HCT116 (cell line): ENCODE data around the gene PTTG1IP. TPM values are rescaled to one million over a fixed set of nuclear protein-coding genes. Genes with fewer than 3 reads are reported as not detected.

Experiments used
- ATAC-seq: fragments of 200-7000 bp; cut with Tn5 transposase; 2 replicates; pipeline ENCODE4 v1.9.1; 2020; ENCODE audit warnings: mild to moderate bottlenecking, moderate library complexity
- BruUV-seq: library from RNA; stranded (reverse); fragments of 400-500 nt; replicated peaks from 2 replicates; lab custom pipeline; 2021; lab: Mats Ljungman, UMichigan
- CTCF ChIA-PET: fragments of 300-600 bp; sonication (Branson Sonifier 250); formaldehyde crosslinking; loops from one replicate; lab custom pipeline; 2021; ENCODE audit warnings: antibody characterized with exemption; lab: Charles Lee
- POLR2A ChIA-PET: fragments of 300-600, 350-600 bp; sonication (Branson Sonifier 250); formaldehyde crosslinking; loops from one replicate; lab custom pipeline; 2021; ENCODE audit warnings: antibody characterized with exemption; lab: Charles Lee
- RAD21 ChIA-PET, 2 experiments: fragments of 300-600 bp; sonication (Branson Sonifier 250); formaldehyde crosslinking; loops; one replicate each; lab custom pipeline; 2023; ENCODE audit warnings: low total read pairs in 2 of 2; ENCODE audit not compliant: uncharacterized antibody in 2 of 2, unreplicated experiment in 2 of 2, low non-redundant PET in 1 of 2; lab: Charles Lee
- DNase-seq: peaks from one replicate; pipeline ENCODE4 v3.0.0-alpha.2; 2010; ENCODE audit warnings: low read depth, low spot score
- H2AFZ ChIP-seq: fragments of 200-600 bp; shearing (Covaris generic), sonication (generic); 2 replicates; pipeline ENCODE4 v1.6.1; 2017; ENCODE audit warnings: low read depth, mixed run types, mixed read lengths, antibody characterized with exemption, low read length; ENCODE audit not compliant: poor library complexity, severe bottlenecking
- H3K27ac ChIP-seq: 2 replicates; pipeline ENCODE4 v1.5.1; 2012; ENCODE audit warnings: low read depth, low read length
- H3K27me3 ChIP-seq: fragments of 200-600 bp; sonication (generic); 2 replicates; pipeline ENCODE4 v1.6.1; 2016; ENCODE audit warnings: mixed run types, low read length, mixed read lengths; ENCODE audit not compliant: insufficient read depth
- H3K36me3 ChIP-seq, 2 experiments: fragments of 200-500 bp in 1 of 2; fragments of 200-600 bp in 1 of 2; sonication (Bioruptor generic) in 1 of 2; sonication (generic) in 1 of 2; 2 replicates each; pipeline versions ENCODE4 v1.5.1 to v1.6.1; 2014 to 2016; ENCODE audit warnings: low read length in 2 of 2, inconsistent platforms in 1 of 2, mixed read lengths in 1 of 2, mixed run types in 1 of 2; ENCODE audit not compliant: insufficient read depth in 2 of 2, control insufficient read depth in 1 of 2
- H3K4me1 ChIP-seq, 2 experiments: fragments of 200-600 bp in 1 of 2; sonication (generic) in 1 of 2; 2 replicates each; pipeline versions ENCODE4 v1.5.1 to v1.6.1; 2012 to 2017; ENCODE audit warnings: low read length in 2 of 2, inconsistent platforms in 1 of 2, mild to moderate bottlenecking in 1 of 2, mixed read lengths in 1 of 2, mixed run types in 1 of 2, moderate library complexity in 1 of 2; ENCODE audit not compliant: insufficient read depth in 2 of 2, control insufficient read depth in 1 of 2
- H3K4me2 ChIP-seq: fragments of 200-600 bp; sonication (generic); 2 replicates; pipeline ENCODE4 v1.6.1; 2017; ENCODE audit warnings: mixed run types, low read length, mixed read lengths
- H3K4me3 ChIP-seq, 2 experiments: fragments of 200-600 bp in 1 of 2; sonication (generic) in 1 of 2; replicated peaks in 1 of 2; 2 replicates each; pipeline ENCODE4 v1.5.1; 2011 to 2016; ENCODE audit warnings: low read length in 2 of 2, control low read depth in 1 of 2, low read depth in 1 of 2, mild to moderate bottlenecking in 1 of 2, mixed read lengths in 1 of 2, mixed run types in 1 of 2
- H3K79me2 ChIP-seq: fragments of 200-600 bp; sonication (generic); 2 replicates; pipeline ENCODE4 v1.6.1; 2017; ENCODE audit warnings: mild to moderate bottlenecking, mixed run types, low read length, moderate library complexity, mixed read lengths; ENCODE audit not compliant: insufficient read depth
- H3K9ac ChIP-seq: fragments of 200-600 bp; sonication (generic); 2 replicates; pipeline ENCODE4 v1.6.1; 2016; ENCODE audit warnings: low read length, mixed read lengths
- H3K9me2 ChIP-seq: fragments of 200-600 bp; sonication (generic), shearing (Covaris generic); 2 replicates; pipeline ENCODE4 v1.6.1; 2017; ENCODE audit warnings: mixed run types, mild to moderate bottlenecking, moderate library complexity; ENCODE audit not compliant: insufficient read depth
- H3K9me3 ChIP-seq, 2 experiments: fragments of 200-500 bp in 1 of 2; fragments of 200-600 bp in 1 of 2; sonication (Bioruptor generic) in 1 of 2; sonication (generic) in 1 of 2; 2 replicates each; pipeline ENCODE4 v1.6.1; 2014 to 2017; ENCODE audit warnings: low read length in 2 of 2, mixed read lengths in 2 of 2, inconsistent platforms in 1 of 2, low read depth in 1 of 2, mild to moderate bottlenecking in 1 of 2, mixed run types in 1 of 2, moderate library complexity in 1 of 2; ENCODE audit not compliant: control insufficient read depth in 1 of 2, insufficient read depth in 1 of 2
- H4K20me1 ChIP-seq: fragments of 200-600 bp; sonication (generic), shearing (Covaris generic); 2 replicates; pipeline ENCODE4 v1.6.1; 2017; ENCODE audit warnings: mixed run types, mild to moderate bottlenecking, moderate library complexity; ENCODE audit not compliant: insufficient read depth
- ATF3 ChIP-seq: IDR thresholded peaks from 2 replicates; pipeline ENCODE4 v1.6.1; 2012
- CBX3 ChIP-seq: IDR thresholded peaks from 2 replicates; pipeline ENCODE4 v1.6.1; 2012; ENCODE audit warnings: low read depth
- CTCF ChIP-seq, 3 experiments: fragments of 200-600 bp in 1 of 3; sonication (generic) in 1 of 3; IDR thresholded peaks in 2 of 3; conservative IDR thresholded peaks in 1 of 3; 2 replicates each; pipeline ENCODE4 v1.5.1; 2012 to 2017; ENCODE audit warnings: low read depth in 2 of 3, low read length in 2 of 3, antibody characterized with exemption in 1 of 3, borderline replicate concordance in 1 of 3, control low read depth in 1 of 3, mild to moderate bottlenecking in 1 of 3, mixed read lengths in 1 of 3, mixed run types in 1 of 3, moderate library complexity in 1 of 3; ENCODE audit not compliant: insufficient read depth in 1 of 3
- EGR1 ChIP-seq: IDR thresholded peaks from 2 replicates; pipeline ENCODE4 v1.6.1; 2012; ENCODE audit warnings: low read depth
- EZH2 ChIP-seq: fragments of 200-600 bp; sonication (generic); IDR thresholded peaks from 2 replicates; pipeline ENCODE4 v1.6.1; 2017; ENCODE audit warnings: antibody characterized with exemption, mixed run types
- EZH2phosphoT487 ChIP-seq: fragments of 200-600 bp; IDR thresholded peaks from 2 replicates; pipeline ENCODE4 v1.6.1; 2018; ENCODE audit warnings: antibody characterized with exemption, borderline replicate concordance
- JUND ChIP-seq: IDR thresholded peaks from 2 replicates; pipeline ENCODE4 v1.6.1; 2012
- MAX ChIP-seq: IDR thresholded peaks from 2 replicates; pipeline ENCODE4 v1.6.1; 2012
- RAD21 ChIP-seq: IDR thresholded peaks from 2 replicates; pipeline ENCODE4 v1.6.1; 2012; ENCODE audit warnings: low read depth, mild to moderate bottlenecking
- TCF7L2 ChIP-seq: IDR thresholded peaks from 2 replicates; pipeline ENCODE4 v1.7.0; 2011; ENCODE audit warnings: borderline replicate concordance, inconsistent platforms; ENCODE audit not compliant: insufficient read depth, insufficient read length; ENCODE audit errors: extremely low read depth
- ZBTB33 ChIP-seq: IDR thresholded peaks from 2 replicates; pipeline ENCODE4 v1.6.1; 2011; ENCODE audit warnings: mild to moderate bottlenecking, low read length, moderate library complexity; ENCODE audit not compliant: insufficient replicate concordance; ENCODE audit errors: extremely low read depth
- ZFX ChIP-seq: fragments of 450-650 bp; IDR thresholded peaks from 2 replicates; pipeline ENCODE4 v1.6.1; 2017
- ZNF274 ChIP-seq: fragments of 200-500 bp; sonication (Bioruptor generic); IDR thresholded peaks from 2 replicates; pipeline ENCODE4 v1.6.1; 2014; ENCODE audit warnings: mild to moderate bottlenecking, low read depth, low read length, inconsistent platforms
- intact Hi-C: fragments of 100-400 bp; cut with micrococcal nuclease; formaldehyde crosslinking; loops from 2 replicates; pipeline ENCODE4 v1.10.0; 2022
- total RNA-seq: library from RNA; stranded (reverse); gene quantifications from one replicate; pipeline ENCODE4 v1.2.1, GENCODE V29; 2021; ENCODE audit not compliant: unreplicated experiment

Gene PTTG1IP
- total RNA-seq, 1 experiment from 2014 or later, result 83.4 TPM

- DNase-seq, result no peak
These were observed 1.8 kb downstream of the PTTG1IP start for GRCh38 chr21:44871576-44872269.

More at GRCh38 chr21:44871576-44872269, 1.8 kb downstream of the PTTG1IP start:
- POLR2A ChIA-PET, result no interaction called here
- Histone ChIP-seq H2AFZ (no peak overlapping the region), H3K9me3 (no peaks in the 10 kb centered on the region), H3K4me3 (peak overlapping the region; percentile 84), H3K4me1 (peaks cover 47 to 67% of the 10 kb centered on the region in 2 experiments), H3K36me3 (no peaks in the 10 kb centered on the region; a peak in 1 of 4 replicates), H3K9ac (peak overlapping the region; percentile 79), H3K27ac (peak overlapping the region; percentile 69), H3K4me2 (peak overlapping the region; percentile 97), H3K27me3 (no peaks in the 10 kb centered on the region), H3K79me2 (peaks cover 61% of the 10 kb centered on the region), H3K9me2 (no peaks in the 10 kb centered on the region), H4K20me1 (no peaks in the 10 kb centered on the region; the same call in 1 of the 2 replicates)
- RAD21 ChIA-PET, result no interaction called here
- intact Hi-C loops, result no loop called here
- no peak for ATAC-seq
- no peak for TF ChIP-seq CTCF (IDR thresholded peaks at IDR 0.05 in 2 of 3, conservative IDR thresholded peaks at IDR 0.05 in 1 of 3; ENCODE audit: borderline replicate concordance in 1 of 3, insufficient read depth in 1 of 3, low read depth in 2 of 3, low read length in 2 of 3)
- no peak for TF ChIP-seq EZH2phosphoT487
- no peak for TF ChIP-seq TCF7L2
- TF ChIP-seq ZNF274, result no peak
- TF ChIP-seq CBX3, result no peak
- no peak for TF ChIP-seq ZBTB33
- TF ChIP-seq ZFX, result no peak
- TF ChIP-seq JUND, result no peak
- TF ChIP-seq RAD21, result no peak
- no peak for TF ChIP-seq ATF3
- no peak for TF ChIP-seq EZH2
- no peak for TF ChIP-seq MAX
- TF ChIP-seq EGR1, result no peak
- BruUV-seq, result no TSS peak
- CTCF ChIA-PET, result no interaction called here
